Lung (tissue), 12 donors: Measurements from ENCODE around the gene PALLD. TPM values are rescaled to one million over a fixed set of nuclear protein-coding genes. Genes with fewer than 3 reads are reported as not detected.
A peak's percentile ranks its signal among the peaks of the same experiment; 100 is the strongest.

Experiments
- ATAC-seq: fragments of 200-7000 bp; cut with Tn5 transposase; one replicate; pipeline ENCODE4 v1.9.1; 2020; ENCODE audit warnings: moderate number of reproducible peaks; ENCODE audit not compliant: insufficient read depth, low FRiP score
- DNase-seq, 3 donors: peaks; one replicate each; pipeline ENCODE4 v3.0.0-alpha.2; 2013 to 2017
- H3K27ac ChIP-seq, 2 donors: one replicate each; pipeline ENCODE4 v1.5.1; 2013; ENCODE audit warnings: mild to moderate bottlenecking in 2 of 2, moderate library complexity in 2 of 2, control low read depth in 1 of 2, inconsistent platforms in 1 of 2, low read depth in 1 of 2, low read length in 1 of 2
- H3K27me3 ChIP-seq, 3 donors: one replicate each; pipeline ENCODE4 v1.5.1; 2013; ENCODE audit warnings: low read length in 2 of 3; ENCODE audit not compliant: control insufficient read depth in 3 of 3, insufficient read depth in 3 of 3
- H3K36me3 ChIP-seq, 4 donors: one replicate each; pipeline ENCODE4 v1.5.1; 2013; ENCODE audit warnings: low read length in 4 of 4, mild to moderate bottlenecking in 1 of 4, moderate library complexity in 1 of 4; ENCODE audit not compliant: control insufficient read depth in 4 of 4, insufficient read depth in 4 of 4
- H3K4me1 ChIP-seq, 5 donors: one replicate each; pipeline ENCODE4 v1.5.1; 2013; ENCODE audit warnings: low read length in 5 of 5, mild to moderate bottlenecking in 2 of 5, moderate library complexity in 1 of 5; ENCODE audit not compliant: control insufficient read depth in 5 of 5, insufficient read depth in 5 of 5
- H3K4me3 ChIP-seq: one replicate; pipeline ENCODE4 v1.5.1; 2013; ENCODE audit warnings: mild to moderate bottlenecking, control low read depth, moderate library complexity
- H3K9ac ChIP-seq, 2 donors: one replicate each; pipeline ENCODE4 v1.5.1; 2013; ENCODE audit warnings: low read length in 2 of 2, control low read depth in 1 of 2; ENCODE audit not compliant: insufficient read depth in 1 of 2
- H3K9me3 ChIP-seq, 4 donors: one replicate each; pipeline ENCODE4 v1.5.1; 2013; ENCODE audit warnings: low read length in 3 of 4, mild to moderate bottlenecking in 1 of 4, moderate library complexity in 1 of 4; ENCODE audit not compliant: control insufficient read depth in 4 of 4, insufficient read depth in 3 of 4
- CTCF ChIP-seq: IDR thresholded peaks from 2 replicates; pipeline ENCODE4 v1.5.1; 2012; ENCODE audit warnings: mild to moderate bottlenecking; ENCODE audit errors: control extremely low read depth, extremely low read depth
- whole genome bisulfite sequencing, 2 donors: extraction: QIAGEN DNeasy Blood & Tissue Kit; methylation state at CpG; one replicate each; pipeline ENCODE4 v1.1.7; 2013; 5-methylcytosine and 5-hydroxymethylcytosine counted together
- polyA plus RNA-seq, 2 donors: library from polyadenylated mRNA; stranded (reverse); fragments of 200-250 nt; gene quantifications; one replicate each; pipeline ENCODE4 v1.2.1, GENCODE V29; 2013
- total RNA-seq, 2 donors: library from RNA; depleted of rRNA in 1 of 2; stranded (reverse); fragments of >200 nt in 1 of 2; gene quantifications; one replicate each; pipeline ENCODE4 v1.2.1, GENCODE V29; 2014 to 2021
- donor health status: control.
- donor health status: control.
- donor health status: Bipolar disorder and iron deficiency.
- donor health status: healthy.
- donor health status: DM: yes; HTN: yes; CAD: no.

PALLD gene
- total and polyA plus RNA-seq, 4 donors: 20.7 to 139 (median 63.0) TPM

DNA sequence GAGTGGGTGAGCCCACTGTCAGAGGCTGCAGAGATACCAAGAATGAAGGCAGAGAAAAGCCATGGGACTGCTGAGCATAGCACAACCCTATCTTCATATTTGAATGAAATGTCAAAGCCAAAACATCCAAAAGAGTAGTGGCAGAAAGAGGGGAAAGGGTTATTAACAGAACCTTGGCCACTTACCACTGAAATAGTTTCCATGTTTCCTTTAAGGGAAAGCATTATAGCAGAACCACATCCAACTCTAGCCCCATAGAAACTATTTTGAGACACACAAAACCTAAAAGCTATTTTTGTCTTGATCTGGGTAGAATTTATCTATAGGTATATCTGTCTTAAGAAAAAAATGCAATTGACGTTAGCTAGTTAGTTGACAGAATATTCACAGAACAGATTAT is 373.2 kb downstream of the PALLD start:
- Histone ChIP-seq H3K9ac (no peak overlapping the region), H3K27me3 (no peaks in the 10 kb centered on the region), H3K4me3 (no peak overlapping the region), H3K4me1 (peaks cover 2 to 26% (median 10%) of the 10 kb centered on the region in 5 donors), H3K36me3 (peaks cover 0 to 11% (median 2%) of the 10 kb centered on the region in 4 donors), H3K9me3 (no peaks in the 10 kb centered on the region), H3K27ac (no peak overlapping the region)
- ATAC-seq (no peak), DNase-seq (no peak)
- 91 to 97% methylated on average over 1 of the region's 1 CpG for WGBS, 2 donors
- TF ChIP-seq CTCF: no peak

GRCh38 chr4:168871632-168872031 is 374.8 kb downstream of the PALLD start:
- DNase-seq (peak in 1 of 3 donors; percentile 42), ATAC-seq (no peak)
- H3K9ac ChIP-seq: no peak overlapping the region
- no peaks in the 10 kb centered on the region for H3K27me3 ChIP-seq
- 78 to 84% methylated on average over 4 of the region's 4 CpGs for WGBS, 2 donors
- H3K36me3 ChIP-seq: peaks cover 0 to 11% (median 2%) of the 10 kb centered on the region in 4 donors
- H3K4me1 ChIP-seq: peaks cover 2 to 22% (median 6%) of the 10 kb centered on the region in 5 donors
- H3K4me3 ChIP-seq: no peak overlapping the region
- peak overlapping the region in 1 of 2 donors; percentile 33 for H3K27ac ChIP-seq
- no peak for TF ChIP-seq CTCF
- no peaks in the 10 kb centered on the region for H3K9me3 ChIP-seq

DNA sequence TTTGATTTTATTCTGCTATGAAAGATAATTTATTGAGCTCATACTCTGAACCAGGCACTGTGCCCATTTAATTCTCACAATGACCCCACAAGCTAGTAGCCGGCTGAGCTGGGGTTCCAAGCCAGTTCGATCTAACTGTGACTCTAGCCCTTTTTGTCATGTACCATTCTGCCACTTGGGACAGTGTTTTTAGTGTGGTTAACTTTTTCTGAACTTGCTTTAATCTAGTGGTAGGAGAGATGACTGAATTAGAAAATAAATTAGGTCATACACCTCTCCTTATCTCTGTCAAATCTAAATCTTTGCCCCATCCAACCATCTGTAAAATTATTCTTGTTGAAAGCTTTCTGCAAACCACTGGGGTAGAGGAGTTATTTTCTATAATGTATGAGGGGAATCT is 377.2 kb downstream of the PALLD start:
- H3K36me3 ChIP-seq: peaks cover 0 to 8% (median 7%) of the 10 kb centered on the region in 4 donors
- peaks cover 4 to 9% (median 7%) of the 10 kb centered on the region in 5 donors for H3K4me1 ChIP-seq
- H3K4me3 ChIP-seq: no peak overlapping the region
- no peak for TF ChIP-seq CTCF
- ATAC-seq (no peak), DNase-seq (no peak)
- no peaks in the 10 kb centered on the region for H3K27me3 ChIP-seq
- no peak overlapping the region for H3K9ac ChIP-seq
- 83 to 91% methylated on average over 2 of the region's 2 CpGs for WGBS, 2 donors
- no peak overlapping the region for H3K27ac ChIP-seq
- H3K9me3 ChIP-seq: no peaks in the 10 kb centered on the region

DNA sequence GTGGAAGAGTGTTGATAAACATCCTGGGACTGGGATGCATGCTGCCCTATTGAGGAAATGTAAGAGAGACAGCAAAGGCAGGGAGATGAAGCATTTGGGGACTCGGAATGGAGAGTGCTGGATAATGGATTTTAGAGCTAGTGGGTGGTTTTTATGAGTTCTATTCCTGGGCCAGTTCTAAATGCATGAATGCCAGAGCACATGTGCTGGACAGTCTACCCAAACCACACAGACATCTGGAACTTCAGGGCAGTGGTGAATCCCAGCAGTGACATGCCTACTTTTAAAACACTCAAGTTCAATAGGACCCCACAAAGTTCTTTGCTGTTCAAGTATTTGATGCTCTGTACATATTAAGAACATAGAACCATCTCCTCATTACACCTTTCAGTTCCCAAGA is 379.3 kb downstream of the PALLD start:
- no peak for TF ChIP-seq CTCF
- H3K9ac ChIP-seq: no peak overlapping the region

More for the DNA sequence above, 379.3 kb downstream of the PALLD start:
- H3K27ac ChIP-seq: no peak overlapping the region
- no peak overlapping the region for H3K4me3 ChIP-seq
- H3K27me3 ChIP-seq: no peaks in the 10 kb centered on the region
- WGBS, 2 donors: 78 to 92% methylated on average over 1 of the region's 1 CpG
- H3K36me3 ChIP-seq: peaks cover 0 to 10% (median 8%) of the 10 kb centered on the region in 4 donors
- no peaks in the 10 kb centered on the region for H3K9me3 ChIP-seq
- DNase-seq: no peak
- no peak for ATAC-seq
- peaks cover 0 to 21% (median 7%) of the 10 kb centered on the region in 5 donors for H3K4me1 ChIP-seq
